ENCODE measurements around the gene PTPRN2.

- TF ChIP-seq FOXK2 (IDR thresholded peaks at IDR 0.05) (no peak), SUZ12 (IDR thresholded peaks at IDR 0.05) (no peak), TARDBP (IDR thresholded peaks at IDR 0.05) (no peak), FOXA1 (IDR thresholded peaks at IDR 0.05) (no peak), ZNF384 (IDR thresholded peaks at IDR 0.05) (no peak), ELF4 (IDR thresholded peaks at IDR 0.05) (no peak), FOXM1 (IDR thresholded peaks at IDR 0.05; ENCODE audit: borderline replicate concordance) (no peak), BHLHE40 (IDR thresholded peaks at IDR 0.05; ENCODE audit: borderline replicate concordance) (no peak), SP1 (IDR thresholded peaks at IDR 0.05) (no peak), HDGF (IDR thresholded peaks at IDR 0.05; ENCODE audit: borderline replicate concordance) (no peak)
These were observed 172.3 kb downstream of the PTPRN2 start for GRCh38 chr7:158415316-158415715.
